LNCaP clone FGC (cell line): Measurements from ENCODE around the gene TAF4.

ENCODE experiments used
- DNase-seq: peaks from one replicate; pipeline ENCODE4 v3.0.0-alpha.2; 2011; ENCODE audit warnings: low read depth
- H3K4me3 ChIP-seq: 2 replicates; pipeline ENCODE4 v1.5.1; 2011; ENCODE audit warnings: mild to moderate bottlenecking, low read depth, low read length, control low read depth
- CTCF ChIP-seq: IDR thresholded peaks from 2 replicates; pipeline ENCODE4 v1.5.1; 2012; ENCODE audit warnings: mild to moderate bottlenecking; ENCODE audit not compliant: control insufficient read depth, insufficient read depth; ENCODE audit errors: extremely low read depth

Gene TAF4

DNA sequence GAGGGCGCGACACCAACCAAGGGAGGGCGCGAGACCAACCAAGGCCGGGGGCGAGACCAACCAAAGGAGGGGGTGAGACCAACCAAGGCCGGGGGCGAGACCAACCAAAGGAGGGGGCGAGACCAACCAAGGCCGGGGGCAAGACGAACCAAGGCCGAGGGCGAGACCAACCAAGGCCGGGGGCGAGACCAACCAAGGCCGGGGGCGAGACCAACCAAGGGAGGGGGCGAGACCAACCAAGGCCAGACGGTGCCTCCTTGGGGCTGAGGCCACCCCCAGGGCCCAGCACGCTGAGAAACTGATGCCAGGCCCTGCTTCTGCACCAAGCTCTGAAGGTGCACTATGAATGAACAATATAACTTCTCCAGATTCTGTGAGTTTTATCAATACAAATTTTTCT is 87.2 kb downstream of the TAF4 start:
- H3K4me3 ChIP-seq = no peak overlapping the region
- DNase-seq = no peak
- TF ChIP-seq CTCF = no peak

- TF ChIP-seq CTCF = no peak
- DNase-seq = no peak
- no peak overlapping the region for H3K4me3 ChIP-seq
Observed at GRCh38 chr20:61977419-61977786, 88.3 kb downstream of the TAF4 start.

GRCh38 chr20:61976644-61977418 is 88.8 kb downstream of the TAF4 start:
- no peak for DNase-seq
- no peak overlapping the region for H3K4me3 ChIP-seq
- no peak for TF ChIP-seq CTCF

- H3K4me3 ChIP-seq = no peak overlapping the region
- no peak for TF ChIP-seq CTCF
- no peak for DNase-seq
Observed at GRCh38 chr20:61976263-61976643, 89.4 kb downstream of the TAF4 start.

DNA sequence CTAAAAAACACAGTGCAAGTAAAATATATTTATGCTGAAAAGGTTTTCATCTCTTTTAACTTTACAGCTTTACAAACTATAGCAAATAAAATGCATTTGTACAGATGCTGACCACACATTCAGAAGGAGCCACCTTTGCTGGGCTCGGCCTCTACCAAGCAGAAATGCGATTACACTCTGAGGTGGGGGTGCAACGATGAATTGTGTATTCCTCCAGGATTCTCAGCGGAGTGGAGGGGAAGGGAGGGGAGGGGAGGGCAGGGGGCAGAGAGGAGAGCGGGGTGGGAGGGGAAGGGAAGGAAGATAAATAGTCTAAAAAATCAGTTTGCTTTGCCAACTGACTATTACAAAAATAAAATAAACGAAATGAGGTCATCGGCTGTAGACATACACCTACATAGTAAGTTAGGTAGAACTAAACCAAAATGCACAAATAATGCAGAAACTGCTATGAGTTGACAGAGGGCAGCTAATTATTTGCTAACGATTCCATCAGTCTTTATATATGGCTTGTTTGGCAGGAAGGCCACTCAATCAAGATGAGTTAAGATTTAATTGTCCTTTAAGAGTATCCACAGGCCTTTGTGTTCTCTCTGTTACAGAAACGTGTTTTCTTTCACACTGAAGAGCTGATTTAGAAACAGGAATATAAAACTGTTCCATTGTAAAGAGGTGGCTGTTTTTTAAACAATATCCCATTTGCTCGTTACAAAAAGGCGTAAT is 90.1 kb downstream of the TAF4 start:
- DNase-seq = no peak
- TF ChIP-seq CTCF = no peak
- no peak overlapping the region for H3K4me3 ChIP-seq

DNA sequence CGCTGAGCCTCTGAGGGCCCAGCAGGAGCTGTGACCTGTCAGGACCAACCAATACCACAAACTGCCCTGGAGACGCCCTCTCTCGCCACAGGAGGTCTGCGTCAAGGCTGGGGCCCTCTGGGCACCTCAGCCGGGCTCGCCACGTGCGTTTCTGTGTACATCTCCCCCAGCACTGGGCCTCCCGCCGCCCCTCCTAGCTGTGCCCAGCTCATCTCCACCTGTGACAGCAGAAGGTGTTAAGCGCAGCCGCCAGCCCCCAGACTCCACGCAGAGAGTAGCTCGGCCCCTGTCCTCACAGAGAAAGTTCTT is 91.4 kb downstream of the TAF4 start:
- H3K4me3 ChIP-seq = no peak overlapping the region
- no peak for DNase-seq
- TF ChIP-seq CTCF = no peak
